Thyroid gland (tissue), 4 donors: ENCODE results near the gene MYO16. TPM values are rescaled to one million over a fixed set of nuclear protein-coding genes. Genes with fewer than 3 reads are reported as not detected.

Experiments used
- DNase-seq, 2 donors: peaks; one replicate each; pipeline ENCODE4 v3.0.0-alpha.2; 2019
- H3K27ac ChIP-seq, 3 donors: fragments of 200-600 bp; sonication (generic); 1 replicate in 2 of 3; 2 replicates in 1 of 3; pipeline ENCODE4 v1.5.1; 2016 to 2019; ENCODE audit warnings: mild to moderate bottlenecking in 1 of 3, moderate library complexity in 1 of 3
- H3K27me3 ChIP-seq: fragments of 200-600 bp; sonication (generic); one replicate; pipeline ENCODE4 v1.5.1; 2019
- H3K36me3 ChIP-seq, 2 donors: fragments of 200-600 bp; sonication (generic); one replicate each; pipeline ENCODE4 v1.5.1; 2016 to 2019
- H3K4me1 ChIP-seq, 2 donors: fragments of 200-600 bp; sonication (generic); one replicate each; pipeline ENCODE4 v1.5.1; 2017 to 2019
- H3K4me3 ChIP-seq, 3 donors: fragments of 200-600 bp; sonication (generic); replicated peaks in 1 of 3; 1 replicate in 2 of 3; 2 replicates in 1 of 3; pipeline ENCODE4 v1.5.1; 2016; ENCODE audit warnings: mild to moderate bottlenecking in 1 of 3
- H3K9me3 ChIP-seq: fragments of 200-600 bp; sonication (generic); one replicate; pipeline ENCODE4 v1.5.1; 2017
- POLR2A ChIP-seq, 2 donors: fragments of 450-650 bp; IDR thresholded peaks; one replicate each; pipeline ENCODE4 v1.6.1; 2017; ENCODE audit warnings: antibody characterized with exemption in 2 of 2, mild to moderate bottlenecking in 2 of 2, moderate library complexity in 1 of 2
- WGBS, 2 donors: methylation state at CpG; one replicate each; pipeline ENCODE4 v1.1.5; 2017; 5-methylcytosine and 5-hydroxymethylcytosine counted together
- intact Hi-C: fragments of 100-400 bp; cut with DNase I; formaldehyde crosslinking; loops from one replicate; pipeline ENCODE4 v1.15.1; 2023
- total RNA-seq, 4 donors: library from RNA; depleted of rRNA; stranded (reverse); fragments of >200 nt; gene quantifications; one replicate each; pipeline ENCODE4 v1.2.3, GENCODE V29; 2016
- TF ChIP-seq, protein P1 (sequence below), 6 experiments: fragments of 200-600 bp in 3 of 6; fragments of 450-650 bp in 3 of 6; sonication (generic) in 3 of 6; IDR thresholded peaks; one replicate each; pipeline ENCODE4 v1.5.1; 2016 to 2019; ENCODE audit warnings: antibody characterized with exemption in 6 of 6, mild to moderate bottlenecking in 2 of 6, inconsistent platforms in 1 of 6, moderate library complexity in 1 of 6

Gene MYO16
- total RNA-seq, 4 donors from 2014 or later, result 0.10 to 0.13 (median 0.13) TPM; not detected in 1

DNA sequence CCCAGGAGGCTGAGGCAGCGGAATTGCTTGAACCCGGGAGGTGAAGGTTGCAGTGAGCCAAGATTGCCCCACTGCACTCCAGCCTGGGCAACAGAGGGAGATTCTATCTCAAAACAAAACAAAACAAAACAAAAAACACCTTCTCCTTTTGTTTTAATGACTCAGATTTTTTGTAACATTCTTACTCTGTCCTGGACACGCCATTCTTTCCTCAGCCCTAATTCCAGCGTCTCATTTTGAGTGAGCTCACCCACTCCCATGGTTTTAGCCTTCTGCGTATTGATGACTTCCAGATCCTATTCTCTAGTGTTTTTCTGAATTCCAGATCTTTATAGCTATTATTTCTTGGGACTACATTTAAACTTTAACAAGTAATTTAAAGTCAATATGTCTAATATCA is 326.3 kb downstream of the MYO16 start:
- H3K4me3 ChIP-seq, result no peak overlapping the region
- DNase-seq, result no peak
- H3K9me3 ChIP-seq, result no peaks in the 10 kb centered on the region
- no peaks in the 10 kb centered on the region for H3K4me1 ChIP-seq
- 92 to 95% methylated on average over 5 of the region's 5 CpGs for WGBS, 2 donors
- intact Hi-C loops, result no loop called here
- no peak for TF ChIP-seq POLR2A (IDR thresholded peaks at IDR 0.05)
- TF ChIP-seq, protein P1, sequence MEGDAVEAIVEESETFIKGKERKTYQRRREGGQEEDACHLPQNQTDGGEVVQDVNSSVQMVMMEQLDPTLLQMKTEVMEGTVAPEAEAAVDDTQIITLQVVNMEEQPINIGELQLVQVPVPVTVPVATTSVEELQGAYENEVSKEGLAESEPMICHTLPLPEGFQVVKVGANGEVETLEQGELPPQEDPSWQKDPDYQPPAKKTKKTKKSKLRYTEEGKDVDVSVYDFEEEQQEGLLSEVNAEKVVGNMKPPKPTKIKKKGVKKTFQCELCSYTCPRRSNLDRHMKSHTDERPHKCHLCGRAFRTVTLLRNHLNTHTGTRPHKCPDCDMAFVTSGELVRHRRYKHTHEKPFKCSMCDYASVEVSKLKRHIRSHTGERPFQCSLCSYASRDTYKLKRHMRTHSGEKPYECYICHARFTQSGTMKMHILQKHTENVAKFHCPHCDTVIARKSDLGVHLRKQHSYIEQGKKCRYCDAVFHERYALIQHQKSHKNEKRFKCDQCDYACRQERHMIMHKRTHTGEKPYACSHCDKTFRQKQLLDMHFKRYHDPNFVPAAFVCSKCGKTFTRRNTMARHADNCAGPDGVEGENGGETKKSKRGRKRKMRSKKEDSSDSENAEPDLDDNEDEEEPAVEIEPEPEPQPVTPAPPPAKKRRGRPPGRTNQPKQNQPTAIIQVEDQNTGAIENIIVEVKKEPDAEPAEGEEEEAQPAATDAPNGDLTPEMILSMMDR (IDR thresholded peaks at IDR 0.05), result no peak
- H3K27me3 ChIP-seq, result no peaks in the 10 kb centered on the region
- H3K36me3 ChIP-seq, result no peaks in the 10 kb centered on the region
- H3K27ac ChIP-seq, result no peak overlapping the region

DNA sequence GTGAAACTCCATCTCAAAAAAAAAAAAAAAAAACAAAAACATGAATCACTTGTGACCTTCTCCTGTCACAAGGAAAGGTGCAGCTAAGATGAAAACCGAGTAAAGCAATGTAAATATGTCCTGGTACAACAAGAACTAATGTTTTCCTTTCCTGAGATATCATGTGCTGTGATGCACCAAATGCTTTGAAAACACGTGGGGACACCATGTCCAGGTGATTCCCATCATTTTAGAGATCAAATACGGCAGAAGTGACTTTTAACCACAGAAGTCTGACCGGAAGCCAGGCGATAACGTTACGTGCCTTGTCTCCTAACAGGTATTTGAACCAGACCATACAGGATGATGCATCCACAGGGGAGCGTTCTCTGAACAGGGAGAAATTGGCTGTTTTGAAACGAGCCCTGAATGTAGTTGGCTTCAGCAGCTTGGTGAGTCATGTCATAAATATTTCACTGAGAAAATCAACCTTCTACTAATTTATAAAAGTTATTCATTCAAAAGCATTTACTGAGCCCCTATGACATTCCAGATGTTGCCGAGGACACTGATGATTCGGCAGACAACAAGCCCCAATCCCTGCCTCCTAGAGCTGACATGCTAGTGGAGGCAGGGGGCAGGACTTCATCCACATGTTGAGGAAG is 328.1 kb downstream of the MYO16 start:
- Histone ChIP-seq H3K27ac (no peak overlapping the region), H3K36me3 (no peaks in the 10 kb centered on the region), H3K9me3 (no peaks in the 10 kb centered on the region), H3K27me3 (no peaks in the 10 kb centered on the region), H3K4me3 (no peak overlapping the region), H3K4me1 (no peaks in the 10 kb centered on the region)
- no peak for TF ChIP-seq POLR2A (IDR thresholded peaks at IDR 0.05)
- TF ChIP-seq, protein P1 (IDR thresholded peaks at IDR 0.05), result no peak
- intact Hi-C loops, result no loop called here
- WGBS, 2 donors, result 72 to 87% methylated on average over 11 of the region's 11 CpGs
- no peak for DNase-seq

DNA sequence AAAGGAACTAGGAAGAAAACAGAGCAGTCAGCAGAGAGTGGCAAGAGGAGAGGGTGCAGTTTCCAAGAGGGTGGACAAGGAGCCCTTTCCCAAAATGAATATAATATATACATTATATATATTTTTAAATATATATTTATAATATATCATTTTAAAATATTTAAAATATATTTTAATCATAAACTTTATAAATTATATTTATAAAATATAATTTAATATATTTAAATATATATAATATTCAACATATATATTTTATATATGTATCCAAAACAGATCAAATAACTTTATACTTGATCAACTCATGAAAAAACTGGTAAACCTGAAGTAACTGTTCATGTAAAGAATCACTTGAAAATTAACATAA is 328.6 kb downstream of the MYO16 start:
- Histone ChIP-seq H3K36me3 (no peaks in the 10 kb centered on the region), H3K27ac (no peak overlapping the region), H3K9me3 (no peaks in the 10 kb centered on the region), H3K27me3 (no peaks in the 10 kb centered on the region), H3K4me3 (no peak overlapping the region), H3K4me1 (no peaks in the 10 kb centered on the region)
- intact Hi-C loops, result no loop called here
- TF ChIP-seq POLR2A (IDR thresholded peaks at IDR 0.05), result no peak
- TF ChIP-seq, protein P1 (IDR thresholded peaks at IDR 0.05), result no peak
- DNase-seq, result no peak

DNA sequence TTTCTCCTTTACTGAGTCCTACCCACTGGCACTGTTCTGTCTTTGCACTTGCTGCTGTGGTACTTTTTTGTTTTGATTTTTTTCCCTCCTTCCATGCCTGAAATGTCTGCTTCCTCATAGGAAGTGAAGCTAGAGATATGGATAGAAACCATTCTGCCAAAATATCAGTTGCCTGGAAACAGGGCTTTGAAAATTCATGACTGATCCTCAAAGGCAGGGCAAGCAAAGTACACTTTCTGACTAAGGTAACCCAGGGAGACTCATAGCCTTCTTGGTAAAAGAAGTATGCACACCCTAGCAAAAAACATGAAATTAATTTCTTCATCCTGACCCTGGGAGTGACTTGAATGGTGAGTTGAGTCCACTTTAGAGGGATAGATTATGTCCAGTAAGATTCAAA is 329.8 kb downstream of the MYO16 start:
- no peak overlapping the region for H3K4me3 ChIP-seq
- no peaks in the 10 kb centered on the region for H3K4me1 ChIP-seq
- intact Hi-C loops, result no loop called here
- TF ChIP-seq, protein P1 (IDR thresholded peaks at IDR 0.05), result no peak
- TF ChIP-seq POLR2A (IDR thresholded peaks at IDR 0.05), result no peak
- no peak overlapping the region for H3K27ac ChIP-seq
- no peaks in the 10 kb centered on the region for H3K27me3 ChIP-seq
- no peaks in the 10 kb centered on the region for H3K36me3 ChIP-seq
- no peaks in the 10 kb centered on the region for H3K9me3 ChIP-seq
- DNase-seq, result no peak

DNA sequence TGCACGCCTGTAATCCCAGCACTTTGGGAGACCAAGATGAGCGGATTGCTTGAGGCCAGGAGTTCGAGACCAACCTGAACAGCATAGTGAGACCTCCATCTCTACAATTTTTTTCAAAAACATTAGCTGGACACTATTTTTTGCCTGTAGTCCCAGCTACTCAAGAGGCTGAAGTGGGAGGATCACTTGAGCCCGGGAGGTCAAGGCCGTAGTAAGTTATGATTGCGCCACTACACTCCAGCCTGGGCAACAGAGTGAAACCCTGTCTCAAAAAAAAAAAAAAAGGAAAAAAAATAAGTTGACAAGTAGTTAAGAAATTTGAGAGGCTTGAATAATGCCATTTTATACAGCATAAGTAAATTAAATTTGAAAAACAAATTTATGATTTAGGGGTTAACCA is 330.6 kb downstream of the MYO16 start:
- H3K4me1 ChIP-seq, result no peaks in the 10 kb centered on the region
- H3K9me3 ChIP-seq, result no peaks in the 10 kb centered on the region
- 85 to 90% methylated on average over 6 of the region's 6 CpGs for WGBS, 2 donors
- no peak overlapping the region for H3K27ac ChIP-seq
- intact Hi-C loops, result loop anchor here (10.0 kb wide), 2 partner anchors 825 to 1165 kb away; partner anchors contain the start of gene IRS2
- H3K36me3 ChIP-seq, result no peaks in the 10 kb centered on the region
- H3K27me3 ChIP-seq, result no peaks in the 10 kb centered on the region
- H3K4me3 ChIP-seq, result no peak overlapping the region
- TF ChIP-seq, protein P1 (IDR thresholded peaks at IDR 0.05), result no peak
- DNase-seq, result no peak
